ENCODE measurements around the gene DNPEP. TPM values are rescaled to one million over a fixed set of nuclear protein-coding genes. Genes with fewer than 3 reads are reported as not detected.

DNPEP gene
- total and polyA plus RNA-seq, 3 donors from 2014 or later = 84.8 to 145 (median 90.2) TPM

DNA sequence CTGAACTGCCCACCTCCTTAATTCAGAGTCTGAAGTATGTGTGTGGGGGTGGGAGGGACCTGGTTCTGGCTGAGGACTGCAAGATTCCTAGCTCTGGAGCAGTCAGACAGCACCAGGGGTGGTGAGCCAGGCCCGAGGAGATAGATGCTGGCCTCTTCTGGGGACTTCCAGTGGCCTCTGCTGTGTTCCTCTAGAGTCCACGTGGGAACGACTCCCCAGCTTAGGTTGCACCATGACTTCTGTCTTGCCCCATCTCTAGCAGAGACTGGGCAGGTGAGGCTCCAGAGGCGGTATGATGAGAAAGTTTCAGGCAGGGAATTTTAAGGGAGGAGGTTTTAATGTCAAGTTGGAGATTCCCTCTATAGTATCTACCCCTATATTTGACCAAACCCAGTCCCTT lies 33.1 kb downstream of the DNPEP start:
- Histone ChIP-seq H3K4me3 (no peak overlapping the region), H3K4me1 (peaks cover 8% of the 10 kb centered on the region), H3K9me3 (no peaks in the 10 kb centered on the region), H3K27ac (no peak overlapping the region), H3K36me3 (ENCODE audit: low read depth, missing control alignments) (no peaks in the 10 kb centered on the region), H3K27me3 (no peaks in the 10 kb centered on the region)
- TF ChIP-seq POLR2A (IDR thresholded peaks at IDR 0.05) = no peak
- TF ChIP-seq, protein P1, sequence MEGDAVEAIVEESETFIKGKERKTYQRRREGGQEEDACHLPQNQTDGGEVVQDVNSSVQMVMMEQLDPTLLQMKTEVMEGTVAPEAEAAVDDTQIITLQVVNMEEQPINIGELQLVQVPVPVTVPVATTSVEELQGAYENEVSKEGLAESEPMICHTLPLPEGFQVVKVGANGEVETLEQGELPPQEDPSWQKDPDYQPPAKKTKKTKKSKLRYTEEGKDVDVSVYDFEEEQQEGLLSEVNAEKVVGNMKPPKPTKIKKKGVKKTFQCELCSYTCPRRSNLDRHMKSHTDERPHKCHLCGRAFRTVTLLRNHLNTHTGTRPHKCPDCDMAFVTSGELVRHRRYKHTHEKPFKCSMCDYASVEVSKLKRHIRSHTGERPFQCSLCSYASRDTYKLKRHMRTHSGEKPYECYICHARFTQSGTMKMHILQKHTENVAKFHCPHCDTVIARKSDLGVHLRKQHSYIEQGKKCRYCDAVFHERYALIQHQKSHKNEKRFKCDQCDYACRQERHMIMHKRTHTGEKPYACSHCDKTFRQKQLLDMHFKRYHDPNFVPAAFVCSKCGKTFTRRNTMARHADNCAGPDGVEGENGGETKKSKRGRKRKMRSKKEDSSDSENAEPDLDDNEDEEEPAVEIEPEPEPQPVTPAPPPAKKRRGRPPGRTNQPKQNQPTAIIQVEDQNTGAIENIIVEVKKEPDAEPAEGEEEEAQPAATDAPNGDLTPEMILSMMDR (IDR thresholded peaks at IDR 0.05) = no peak
- intact Hi-C loops (cut with DNase I; ENCODE audit: low total_unique reads) = no loop called here
- 81 to 94% methylated on average over 3 to 4 of the region's 4 CpGs for WGBS, 2 donors
- no peak for DNase-seq

DNA sequence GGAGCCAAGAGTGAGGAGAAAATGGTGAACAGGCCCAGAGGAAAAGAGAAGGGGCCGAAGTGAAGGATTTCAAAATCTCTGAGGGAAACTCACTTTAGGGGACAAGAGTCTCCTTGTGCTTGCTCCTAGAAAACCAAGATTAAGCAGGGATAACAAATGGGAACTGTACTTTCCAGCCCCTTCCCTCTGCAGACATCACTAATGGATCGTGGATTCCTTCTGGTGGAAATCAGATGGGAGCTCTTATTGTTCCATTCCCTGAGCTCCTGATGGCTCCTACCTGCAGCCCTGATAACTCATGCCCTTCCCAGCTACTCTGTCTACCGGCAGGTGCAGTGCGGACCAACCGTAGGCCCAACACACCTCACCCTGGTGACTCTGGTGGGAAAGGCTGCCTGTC lies 34.6 kb downstream of the DNPEP start:
- Histone ChIP-seq H3K27me3 (no peaks in the 10 kb centered on the region), H3K4me3 (no peak overlapping the region), H3K27ac (no peak overlapping the region), H3K36me3 (ENCODE audit: low read depth, missing control alignments) (no peaks in the 10 kb centered on the region), H3K9me3 (no peaks in the 10 kb centered on the region), H3K4me1 (peaks cover 2% of the 10 kb centered on the region)
- intact Hi-C loops (cut with DNase I; ENCODE audit: low total_unique reads) = no loop called here
- DNase-seq = no peak
- TF ChIP-seq POLR2A (IDR thresholded peaks at IDR 0.05) = no peak
- TF ChIP-seq, protein P1 (IDR thresholded peaks at IDR 0.05) = no peak
- WGBS, 2 donors = 77 to 79% methylated on average over 5 of the region's 5 CpGs

DNA sequence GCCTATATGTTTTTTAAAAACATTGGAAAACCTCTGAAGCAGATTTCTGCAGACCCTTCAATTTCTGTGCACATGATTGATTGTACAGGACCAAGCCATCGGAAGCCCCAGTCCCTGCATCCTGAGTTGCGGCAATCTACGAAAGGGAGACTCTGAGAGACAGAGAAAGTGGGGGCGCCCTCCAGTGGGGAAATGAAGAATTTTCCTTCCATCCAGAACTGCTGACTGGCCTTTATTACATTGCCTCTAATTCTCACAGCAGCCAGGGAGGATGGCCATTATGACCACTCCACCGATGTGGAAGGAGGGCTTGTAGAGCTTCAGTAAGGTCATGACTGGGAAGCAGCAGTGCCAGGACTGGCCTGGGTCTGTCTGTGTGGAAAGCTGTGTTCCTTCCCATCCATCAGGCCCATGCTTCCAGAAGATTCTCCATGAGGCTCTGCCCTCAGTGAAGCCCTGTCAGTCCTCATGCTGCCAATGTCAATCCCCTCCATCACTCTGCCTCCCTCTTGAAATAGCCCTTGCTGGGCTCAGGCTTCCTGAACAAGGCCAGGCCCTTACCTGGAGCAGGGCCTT lies 35.2 kb downstream of the DNPEP start:
- 32 to 34% methylated on average over 5 of the region's 5 CpGs for WGBS, 2 donors
- Histone ChIP-seq H3K36me3 (ENCODE audit: low read depth, missing control alignments) (no peaks in the 10 kb centered on the region), H3K4me1 (no peaks in the 10 kb centered on the region), H3K27ac (no peak overlapping the region), H3K27me3 (no peaks in the 10 kb centered on the region), H3K4me3 (no peak overlapping the region), H3K9me3 (no peaks in the 10 kb centered on the region)
- intact Hi-C loops (cut with DNase I; ENCODE audit: low total_unique reads) = no loop called here
- peak; percentile 80 for DNase-seq
- TF ChIP-seq, protein P1 (IDR thresholded peaks at IDR 0.05) = peak; percentile 45 to 65 (median 65)
- no peak for TF ChIP-seq POLR2A (IDR thresholded peaks at IDR 0.05)

DNA sequence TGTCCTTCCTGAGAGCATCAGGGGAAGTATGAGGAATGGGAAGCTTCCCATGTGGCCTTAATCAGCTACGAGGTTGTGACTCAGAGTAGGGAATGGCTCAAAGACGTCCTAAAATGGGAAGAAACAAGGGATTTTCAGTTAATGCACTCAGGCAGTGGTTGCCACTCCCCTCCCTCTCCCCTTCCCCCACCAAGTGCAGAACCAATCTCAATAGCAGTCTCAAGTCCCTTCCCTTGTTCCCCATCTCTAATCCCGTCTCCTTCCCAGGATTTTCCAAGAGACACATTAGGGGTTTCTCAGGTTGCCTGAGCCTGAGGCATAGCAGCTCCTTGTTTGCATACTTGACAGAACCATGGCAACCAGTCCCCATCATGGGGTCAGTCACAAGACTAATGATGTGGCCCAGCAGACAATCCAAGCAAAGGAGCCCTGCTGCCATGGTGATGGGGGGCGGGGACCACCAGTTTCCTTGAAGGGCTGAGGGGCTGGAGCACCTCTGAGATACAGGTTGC lies 36.9 kb downstream of the DNPEP start:
- Histone ChIP-seq H3K27ac (no peak overlapping the region), H3K4me3 (no peak overlapping the region), H3K4me1 (no peaks in the 10 kb centered on the region), H3K36me3 (ENCODE audit: low read depth, missing control alignments) (no peaks in the 10 kb centered on the region), H3K9me3 (no peaks in the 10 kb centered on the region), H3K27me3 (no peaks in the 10 kb centered on the region)
- intact Hi-C loops (cut with DNase I; ENCODE audit: low total_unique reads) = no loop called here
- DNase-seq = no peak
- no peak for TF ChIP-seq POLR2A (IDR thresholded peaks at IDR 0.05)
- TF ChIP-seq, protein P1 (IDR thresholded peaks at IDR 0.05) = no peak
- 60 to 63% methylated on average over 4 of the region's 4 CpGs for WGBS, 2 donors

DNA sequence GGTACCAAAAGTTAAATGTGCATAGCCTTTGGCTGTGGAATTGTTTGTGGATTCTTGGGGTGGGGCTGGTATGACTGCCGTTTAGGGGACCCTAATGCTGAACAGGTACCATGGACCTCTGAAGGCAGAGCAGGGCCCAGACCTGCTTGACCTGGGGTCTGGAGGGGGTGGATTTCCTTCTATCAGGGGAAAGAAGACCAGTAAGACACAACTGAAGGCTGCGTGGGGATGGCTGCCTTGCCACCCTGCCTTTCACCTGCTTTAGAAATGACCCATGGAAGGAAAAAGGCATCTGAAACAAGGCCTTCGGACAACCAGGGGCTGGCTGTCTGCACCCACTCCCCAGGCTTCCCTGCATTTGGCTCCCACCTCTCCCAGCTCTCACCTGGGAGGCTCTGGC lies 37.5 kb downstream of the DNPEP start:
- intact Hi-C loops (cut with DNase I; ENCODE audit: low total_unique reads) = no loop called here
- 78 to 85% methylated on average over 3 of the region's 3 CpGs for WGBS, 2 donors
- no peaks in the 10 kb centered on the region for H3K4me1 ChIP-seq
- H3K4me3 ChIP-seq = no peak overlapping the region
- no peaks in the 10 kb centered on the region for H3K27me3 ChIP-seq
- DNase-seq = no peak
- no peak overlapping the region for H3K27ac ChIP-seq
- no peaks in the 10 kb centered on the region for H3K36me3 ChIP-seq (ENCODE audit: low read depth, missing control alignments)
- H3K9me3 ChIP-seq = no peaks in the 10 kb centered on the region
- TF ChIP-seq, protein P1 (IDR thresholded peaks at IDR 0.05) = no peak
- TF ChIP-seq POLR2A (IDR thresholded peaks at IDR 0.05) = no peak
